Hematopoietic multipotent progenitor cell (in vitro differentiated cells): ENCODE data around the gene CHCHD1. TPM values are rescaled to one million over a fixed set of nuclear protein-coding genes. Genes with fewer than 3 reads are reported as not detected.
"Not testable (repeated sequence)": the region's sequence is repeated elsewhere in the genome, so short reads cannot be mapped to it uniquely, and the experiment has no call there.

Source experiments
- DNase-seq, 3 donors: peaks; one replicate each; pipeline ENCODE4 v3.0.0-alpha.2; 2011 to 2015; ENCODE audit warnings: low read depth in 2 of 3, low spot score in 2 of 3
- total RNA-seq: library from RNA; depleted of rRNA; stranded (reverse); fragments of >200 nt; gene quantifications from one replicate; pipeline ENCODE4 v1.2.3, GENCODE V29; 2012

The CHCHD1 gene
- total RNA-seq, 1 donor = 9.2 TPM

GRCh38 chr10:73809061-73809818, 27.4 kb downstream of the CHCHD1 start:
- no peak for DNase-seq

GRCh38 chr10:73810358-73810734, 28.5 kb downstream of the CHCHD1 start:
- DNase-seq = no peak

- peak; percentile 25 to 51 (median 40) for DNase-seq
Observed at GRCh38 chr10:73810735-73811465, 29.1 kb downstream of the CHCHD1 start.

GRCh38 chr10:73812657-73813056, 30.8 kb downstream of the CHCHD1 start:
- DNase-seq = no peak

GRCh38 chr10:73813333-73813732, 31.5 kb downstream of the CHCHD1 start:
- DNase-seq = no peak

GRCh38 chr10:73814276-73814895, 32.5 kb downstream of the CHCHD1 start:
- DNase-seq = no peak

GRCh38 chr10:73814896-73815718, 33.3 kb downstream of the CHCHD1 start:
- DNase-seq = peak in 1 of 3 donors; percentile 26

- DNase-seq = no peak
Observed at GRCh38 chr10:73815719-73816030, 33.8 kb downstream of the CHCHD1 start.

- DNase-seq = no peak
Observed at GRCh38 chr10:73816917-73817729, 35.3 kb downstream of the CHCHD1 start.

GRCh38 chr10:73817826-73818225, 36.0 kb downstream of the CHCHD1 start:
- no peak for DNase-seq

- no peak for DNase-seq
Observed at GRCh38 chr10:73818402-73818801, 36.6 kb downstream of the CHCHD1 start.

GRCh38 chr10:73819081-73819480, 37.2 kb downstream of the CHCHD1 start:
- no peak for DNase-seq

- DNase-seq = no peak
Observed at GRCh38 chr10:73819513-73820093, 37.8 kb downstream of the CHCHD1 start.

- no peak for DNase-seq
Observed at GRCh38 chr10:73823391-73823790, 41.5 kb downstream of the CHCHD1 start.

- no peak for DNase-seq
Observed at GRCh38 chr10:73824146-73824725, 42.4 kb downstream of the CHCHD1 start.

- no peak for DNase-seq
Observed at GRCh38 chr10:73827346-73828089, 45.7 kb downstream of the CHCHD1 start.

GRCh38 chr10:73828161-73828560, 46.3 kb downstream of the CHCHD1 start:
- no peak for DNase-seq

- DNase-seq = not testable (repeated sequence)
Observed at GRCh38 chr10:73829090-73829489, 47.2 kb downstream of the CHCHD1 start.
